ENCODE results near the gene CENPS. TPM values are rescaled to one million over a fixed set of nuclear protein-coding genes. Genes with fewer than 3 reads are reported as not detected.

Gene CENPS
- total and polyA plus RNA-seq, 2 of the 13 experiments (the other 11 are each of a cell fraction or from before 2014, with no cell fraction given), result 3.3 to 22.0 TPM

DNA sequence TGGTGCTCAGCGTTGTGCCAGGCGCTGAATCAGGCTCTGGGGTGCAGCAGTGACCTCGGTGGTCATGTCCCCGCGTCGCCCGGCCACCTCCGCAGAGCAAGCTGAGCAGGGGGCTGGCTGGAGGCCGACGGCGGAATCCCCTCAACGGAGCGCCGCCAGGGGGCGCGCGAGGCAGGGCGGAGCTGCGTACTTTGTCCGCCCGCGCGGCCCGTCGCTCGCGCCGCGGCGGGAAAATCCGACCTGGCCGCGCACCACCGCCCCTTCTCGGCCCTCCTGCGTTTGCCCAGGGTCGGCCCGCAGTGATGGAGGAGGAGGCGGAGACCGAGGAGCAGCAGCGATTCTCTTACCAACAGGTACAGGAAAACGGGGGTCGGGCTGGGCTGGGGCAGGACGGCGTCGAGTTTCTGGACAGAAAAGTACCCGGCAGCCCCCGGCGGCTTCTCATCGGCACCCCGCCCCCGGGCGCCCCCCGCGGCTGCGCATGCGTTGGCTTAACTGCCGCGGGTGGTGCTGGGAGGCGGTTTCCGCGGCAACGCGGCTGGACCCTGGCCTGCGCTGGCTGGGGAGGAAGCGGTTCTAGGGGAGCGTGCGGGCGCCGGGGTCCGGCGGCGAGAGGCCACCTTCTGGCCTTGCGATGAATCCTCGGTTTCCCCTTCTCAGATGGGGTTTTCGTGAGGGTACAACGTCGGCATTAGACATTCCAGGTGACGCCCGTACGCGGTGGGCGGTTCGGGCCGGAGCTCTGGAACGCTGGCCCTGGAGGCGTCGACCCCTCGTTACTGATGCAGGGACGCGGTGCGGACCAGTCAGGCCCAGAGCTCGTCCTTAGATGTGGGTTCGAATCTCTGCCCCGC, at the start of gene CENPS (continued):
- peak; percentile 44 for TF ChIP-seq HNRNPK (IDR thresholded peaks at IDR 0.05; ENCODE audit: low read depth, low read length, poor library complexity, severe bottlenecking)
- TF ChIP-seq EED (CRISPR knock-in tag; IDR thresholded peaks at IDR 0.05), result peak; percentile 60; the same call in 1 of the 2 replicates
- TF ChIP-seq, protein P1, sequence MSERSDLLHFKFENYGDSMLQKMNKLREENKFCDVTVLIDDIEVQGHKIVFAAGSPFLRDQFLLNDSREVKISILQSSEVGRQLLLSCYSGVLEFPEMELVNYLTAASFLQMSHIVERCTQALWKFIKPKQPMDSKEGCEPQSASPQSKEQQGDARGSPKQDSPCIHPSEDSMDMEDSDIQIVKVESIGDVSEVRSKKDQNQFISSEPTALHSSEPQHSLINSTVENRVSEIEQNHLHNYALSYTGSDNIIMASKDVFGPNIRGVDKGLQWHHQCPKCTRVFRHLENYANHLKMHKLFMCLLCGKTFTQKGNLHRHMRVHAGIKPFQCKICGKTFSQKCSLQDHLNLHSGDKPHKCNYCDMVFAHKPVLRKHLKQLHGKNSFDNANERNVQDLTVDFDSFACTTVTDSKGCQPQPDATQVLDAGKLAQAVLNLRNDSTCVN (CRISPR knock-in tag; IDR thresholded peaks at IDR 0.05; ENCODE audit: borderline replicate concordance), result peak; percentile 58; the same call in 1 of the 2 replicates
- no peak for TF ChIP-seq SNAPC2 (CRISPR knock-in tag; IDR thresholded peaks at IDR 0.05)
- TF ChIP-seq, protein P2, sequence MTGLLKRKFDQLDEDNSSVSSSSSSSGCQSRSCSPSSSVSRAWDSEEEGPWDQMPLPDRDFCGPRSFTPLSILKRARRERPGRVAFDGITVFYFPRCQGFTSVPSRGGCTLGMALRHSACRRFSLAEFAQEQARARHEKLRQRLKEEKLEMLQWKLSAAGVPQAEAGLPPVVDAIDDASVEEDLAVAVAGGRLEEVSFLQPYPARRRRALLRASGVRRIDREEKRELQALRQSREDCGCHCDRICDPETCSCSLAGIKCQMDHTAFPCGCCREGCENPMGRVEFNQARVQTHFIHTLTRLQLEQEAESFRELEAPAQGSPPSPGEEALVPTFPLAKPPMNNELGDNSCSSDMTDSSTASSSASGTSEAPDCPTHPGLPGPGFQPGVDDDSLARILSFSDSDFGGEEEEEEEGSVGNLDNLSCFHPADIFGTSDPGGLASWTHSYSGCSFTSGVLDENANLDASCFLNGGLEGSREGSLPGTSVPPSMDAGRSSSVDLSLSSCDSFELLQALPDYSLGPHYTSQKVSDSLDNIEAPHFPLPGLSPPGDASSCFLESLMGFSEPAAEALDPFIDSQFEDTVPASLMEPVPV (CRISPR knock-in tag; IDR thresholded peaks at IDR 0.05), result peak; percentile 99
- TF ChIP-seq U2AF1 (optimal IDR thresholded peaks at IDR 0.05; ENCODE audit: low read depth, low read length), result no peak
- TF ChIP-seq ZFP1 (CRISPR knock-in tag; IDR thresholded peaks at IDR 0.05), result no peak
- TF ChIP-seq, protein P3, sequence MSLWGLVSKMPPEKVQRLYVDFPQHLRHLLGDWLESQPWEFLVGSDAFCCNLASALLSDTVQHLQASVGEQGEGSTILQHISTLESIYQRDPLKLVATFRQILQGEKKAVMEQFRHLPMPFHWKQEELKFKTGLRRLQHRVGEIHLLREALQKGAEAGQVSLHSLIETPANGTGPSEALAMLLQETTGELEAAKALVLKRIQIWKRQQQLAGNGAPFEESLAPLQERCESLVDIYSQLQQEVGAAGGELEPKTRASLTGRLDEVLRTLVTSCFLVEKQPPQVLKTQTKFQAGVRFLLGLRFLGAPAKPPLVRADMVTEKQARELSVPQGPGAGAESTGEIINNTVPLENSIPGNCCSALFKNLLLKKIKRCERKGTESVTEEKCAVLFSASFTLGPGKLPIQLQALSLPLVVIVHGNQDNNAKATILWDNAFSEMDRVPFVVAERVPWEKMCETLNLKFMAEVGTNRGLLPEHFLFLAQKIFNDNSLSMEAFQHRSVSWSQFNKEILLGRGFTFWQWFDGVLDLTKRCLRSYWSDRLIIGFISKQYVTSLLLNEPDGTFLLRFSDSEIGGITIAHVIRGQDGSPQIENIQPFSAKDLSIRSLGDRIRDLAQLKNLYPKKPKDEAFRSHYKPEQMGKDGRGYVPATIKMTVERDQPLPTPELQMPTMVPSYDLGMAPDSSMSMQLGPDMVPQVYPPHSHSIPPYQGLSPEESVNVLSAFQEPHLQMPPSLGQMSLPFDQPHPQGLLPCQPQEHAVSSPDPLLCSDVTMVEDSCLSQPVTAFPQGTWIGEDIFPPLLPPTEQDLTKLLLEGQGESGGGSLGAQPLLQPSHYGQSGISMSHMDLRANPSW (CRISPR knock-in tag; IDR thresholded peaks at IDR 0.05; ENCODE audit: borderline replicate concordance), result peak; percentile 91; the same call in 1 of the 2 replicates
- TF ChIP-seq, protein P4, sequence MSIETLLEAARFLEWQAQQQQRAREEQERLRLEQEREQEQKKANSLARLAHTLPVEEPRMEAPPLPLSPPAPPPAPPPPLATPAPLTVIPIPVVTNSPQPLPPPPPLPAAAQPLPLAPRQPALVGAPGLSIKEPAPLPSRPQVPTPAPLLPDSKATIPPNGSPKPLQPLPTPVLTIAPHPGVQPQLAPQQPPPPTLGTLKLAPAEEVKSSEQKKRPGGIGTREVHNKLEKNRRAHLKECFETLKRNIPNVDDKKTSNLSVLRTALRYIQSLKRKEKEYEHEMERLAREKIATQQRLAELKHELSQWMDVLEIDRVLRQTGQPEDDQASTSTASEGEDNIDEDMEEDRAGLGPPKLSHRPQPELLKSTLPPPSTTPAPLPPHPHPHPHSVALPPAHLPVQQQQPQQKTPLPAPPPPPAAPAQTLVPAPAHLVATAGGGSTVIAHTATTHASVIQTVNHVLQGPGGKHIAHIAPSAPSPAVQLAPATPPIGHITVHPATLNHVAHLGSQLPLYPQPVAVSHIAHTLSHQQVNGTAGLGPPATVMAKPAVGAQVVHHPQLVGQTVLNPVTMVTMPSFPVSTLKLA (IDR thresholded peaks at IDR 0.05), result no peak; the same call in 1 of the 2 replicates
- TF ChIP-seq ARNT2 (CRISPR knock-in tag; IDR thresholded peaks at IDR 0.05; ENCODE audit: low read depth), result peak; percentile 99
- peak; percentile 31; the same call in 1 of the 2 replicates for TF ChIP-seq ZNF772 (CRISPR knock-in tag; IDR thresholded peaks at IDR 0.05)
- TF ChIP-seq CCAR2 (optimal IDR thresholded peaks at IDR 0.05; ENCODE audit: low read depth, low read length), result no peak
- peak; percentile 95; the same call in 1 of the 2 replicates for TF ChIP-seq ZNF713 (CRISPR knock-in tag; IDR thresholded peaks at IDR 0.05)
- peak; percentile 82 for TF ChIP-seq KAT8 (CRISPR knock-in tag; IDR thresholded peaks at IDR 0.05)
- no peak for TF ChIP-seq GPN1 (CRISPR knock-in tag; IDR thresholded peaks at IDR 0.05; ENCODE audit: borderline replicate concordance)
- no peak for TF ChIP-seq ZFP62 (CRISPR knock-in tag; IDR thresholded peaks at IDR 0.05)
- peak; percentile 75; the same call in 1 of the 2 replicates for TF ChIP-seq ZNF337 (CRISPR knock-in tag; IDR thresholded peaks at IDR 0.05; ENCODE audit: borderline replicate concordance, low read depth)
- peak; percentile 82; the same call in 1 of the 2 replicates for TF ChIP-seq ZNF552 (CRISPR knock-in tag; IDR thresholded peaks at IDR 0.05; ENCODE audit: borderline replicate concordance)
- no peak for TF ChIP-seq ZNF432 (CRISPR knock-in tag; IDR thresholded peaks at IDR 0.05; ENCODE audit: borderline replicate concordance)
- peak; percentile 94 for TF ChIP-seq ZNF33B (CRISPR knock-in tag; IDR thresholded peaks at IDR 0.05)
